ENCODE results near the gene SHROOM3. TPM values are rescaled to one million over a fixed set of nuclear protein-coding genes. Genes with fewer than 3 reads are reported as not detected.

The SHROOM3 gene
- total and polyA plus RNA-seq, 2 of the 13 experiments (the other 11 are each of a cell fraction or from before 2014, with no cell fraction given) = 0.01 TPM; not detected in 1

DNA sequence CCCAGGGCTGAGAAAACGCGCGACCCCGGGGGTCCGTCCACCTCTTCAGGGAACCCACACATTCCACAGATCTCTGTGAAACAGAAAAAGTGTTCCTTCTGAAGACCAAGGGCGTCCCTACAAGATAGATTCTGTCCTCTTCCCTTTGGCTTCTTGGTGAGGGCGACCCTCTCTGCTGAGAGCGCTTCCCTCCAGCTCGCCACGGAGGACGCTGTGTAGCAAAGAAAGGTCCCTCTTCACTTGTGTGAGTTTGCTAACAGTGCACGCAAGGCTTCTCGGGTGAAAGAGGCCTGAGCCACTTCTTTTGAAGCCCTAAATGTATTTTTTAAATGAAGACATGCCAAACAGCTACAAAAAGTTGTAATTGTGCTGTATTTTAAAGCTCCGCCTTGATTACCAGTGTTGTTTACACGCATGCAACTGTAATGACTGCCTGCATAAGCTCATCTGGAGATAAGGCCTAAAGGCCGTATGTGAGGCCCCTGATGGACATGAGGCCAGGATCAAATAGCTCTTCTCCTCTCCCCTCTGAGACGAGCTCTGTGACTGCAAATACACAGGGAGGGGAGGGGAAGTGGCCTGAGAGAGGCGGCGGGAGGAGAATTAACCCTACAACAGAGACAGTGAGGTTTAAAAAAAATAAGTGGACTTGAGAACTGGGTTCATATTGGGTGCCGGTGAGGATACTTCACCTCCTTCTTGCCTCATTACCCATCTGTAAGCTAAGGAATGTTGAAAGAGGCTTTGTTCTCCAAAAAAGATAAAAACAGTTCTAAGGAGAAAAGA, 367.4 kb downstream of the SHROOM3 start:
- 63% methylated on average over 18 of the region's 20 CpGs for WGBS (ENCODE audit: low lambda C conversion rate)
- no peak overlapping the region for H2AFZ ChIP-seq (ENCODE audit: low read length)
- H3K9me3 ChIP-seq (ENCODE audit: low read length) = no peaks in the 10 kb centered on the region
- no peaks in the 10 kb centered on the region for H3K36me3 ChIP-seq (replicated peaks in 1 of 2; ENCODE audit: control insufficient read depth in 1 of 2, insufficient read depth in 2 of 2, low read length in 2 of 2)
- TF ChIP-seq FOXK2 (IDR thresholded peaks at IDR 0.05) (no peak), HDAC6 (IDR thresholded peaks at IDR 0.05; ENCODE audit: low read depth, low read length) (no peak), CC2D1A (CRISPR knock-in tag; IDR thresholded peaks at IDR 0.05) (no peak), ZNF256 (CRISPR knock-in tag; conservative IDR thresholded peaks at IDR 0.05) (no peak), SMARCE1 (IDR thresholded peaks at IDR 0.05; ENCODE audit: borderline replicate concordance) (no peak), PLRG1 (conservative IDR thresholded peaks at IDR 0.05) (no peak), ZNF563 (CRISPR knock-in tag; IDR thresholded peaks at IDR 0.05) (no peak), NFATC3 (CRISPR knock-in tag; IDR thresholded peaks at IDR 0.05) (no peak), ZNF251 (CRISPR knock-in tag; IDR thresholded peaks at IDR 0.05) (no peak)
- TF ChIP-seq, protein P1, sequence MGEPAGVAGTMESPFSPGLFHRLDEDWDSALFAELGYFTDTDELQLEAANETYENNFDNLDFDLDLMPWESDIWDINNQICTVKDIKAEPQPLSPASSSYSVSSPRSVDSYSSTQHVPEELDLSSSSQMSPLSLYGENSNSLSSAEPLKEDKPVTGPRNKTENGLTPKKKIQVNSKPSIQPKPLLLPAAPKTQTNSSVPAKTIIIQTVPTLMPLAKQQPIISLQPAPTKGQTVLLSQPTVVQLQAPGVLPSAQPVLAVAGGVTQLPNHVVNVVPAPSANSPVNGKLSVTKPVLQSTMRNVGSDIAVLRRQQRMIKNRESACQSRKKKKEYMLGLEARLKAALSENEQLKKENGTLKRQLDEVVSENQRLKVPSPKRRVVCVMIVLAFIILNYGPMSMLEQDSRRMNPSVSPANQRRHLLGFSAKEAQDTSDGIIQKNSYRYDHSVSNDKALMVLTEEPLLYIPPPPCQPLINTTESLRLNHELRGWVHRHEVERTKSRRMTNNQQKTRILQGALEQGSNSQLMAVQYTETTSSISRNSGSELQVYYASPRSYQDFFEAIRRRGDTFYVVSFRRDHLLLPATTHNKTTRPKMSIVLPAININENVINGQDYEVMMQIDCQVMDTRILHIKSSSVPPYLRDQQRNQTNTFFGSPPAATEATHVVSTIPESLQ (CRISPR knock-in tag; conservative IDR thresholded peaks at IDR 0.05) = no peak
- intact Hi-C loops (cut with micrococcal nuclease; ENCODE audit: unreplicated experiment) = no loop called here
- H3K27me3 ChIP-seq (ENCODE audit: control insufficient read depth in 1 of 2, insufficient read depth in 2 of 2, low read length in 2 of 2) = peaks cover 1 to 14% of the 10 kb centered on the region in 2 experiments; a peak in 1 of 5 replicates
- no peaks in the 10 kb centered on the region for H4K20me1 ChIP-seq (ENCODE audit: insufficient read depth, low read length)
- BruUV-seq (replicated peaks) = no TSS peak
- no peak overlapping the region for H3K4me2 ChIP-seq (ENCODE audit: low read depth, low read length)
- no peak for DNase-seq (ENCODE audit: low spot score)
- FAIRE-seq = no peak
- CTCF ChIA-PET (ENCODE audit: low intra/inter-chr PET ratio, low total read pairs) = no interaction called here
- no peak overlapping the region for H3K4me3 ChIP-seq (replicated peaks in 1 of 3; ENCODE audit: insufficient read depth in 1 of 3, low read depth in 2 of 3, low read length in 3 of 3)
- no peaks in the 10 kb centered on the region for H3K79me2 ChIP-seq (ENCODE audit: insufficient read depth, low read length)
- in situ Hi-C loops (cut with HindIII; ENCODE audit: extremely low pct_ligation_motif_present, low pct_unique_long_range_greater_than_20kb) = no loop called here
- H3K4me1 ChIP-seq (ENCODE audit: insufficient read depth, low read length) = no peaks in the 10 kb centered on the region
- POLR2A ChIA-PET = no interaction called here
- no peak overlapping the region for H3K27ac ChIP-seq (ENCODE audit: extremely low read length, insufficient read depth, low read length)
- peak; percentile 38; the same call in 2 of the 3 replicates for ATAC-seq
- no peak overlapping the region for H3K9ac ChIP-seq (ENCODE audit: insufficient read depth, low read depth, low read length)

Measured in HepG2 (cell line).